Colonic mucosa (tissue), 4 donors: ENCODE results near the gene RALGPS2. TPM values are rescaled to one million over a fixed set of nuclear protein-coding genes. Genes with fewer than 3 reads are reported as not detected.
"Not testable (repeated sequence)": the region's sequence is repeated elsewhere in the genome, so short reads cannot be mapped to it uniquely, and the experiment has no call there.

Experiments
- DNase-seq: peaks from one replicate; pipeline ENCODE4 v3.0.0-alpha.2; 2020
- H3K27ac ChIP-seq: fragments of 200-600 bp; one replicate; pipeline ENCODE4 v1.8.0; 2021
- H3K27me3 ChIP-seq: fragments of 200-600 bp; one replicate; pipeline ENCODE4 v1.8.0; 2021
- H3K36me3 ChIP-seq: fragments of 200-600 bp; one replicate; pipeline ENCODE4 v1.8.0; 2021
- H3K4me1 ChIP-seq: fragments of 200-600 bp; one replicate; pipeline ENCODE4 v1.8.0; 2021; ENCODE audit warnings: mild to moderate bottlenecking
- H3K4me3 ChIP-seq: fragments of 200-600 bp; one replicate; pipeline ENCODE4 v1.8.0; 2021
- H3K9ac ChIP-seq, 2 donors: one replicate each; pipeline ENCODE4 v1.7.0; 2013; ENCODE audit warnings: control low read depth in 2 of 2, low read depth in 2 of 2, low read length in 2 of 2
- H3K9me3 ChIP-seq: fragments of 200-600 bp; one replicate; pipeline ENCODE4 v1.8.0; 2021
- CTCF ChIP-seq: fragments of 200-600 bp; IDR thresholded peaks from one replicate; pipeline ENCODE4 v1.8.0; 2022; ENCODE audit warnings: antibody characterized with exemption, mild to moderate bottlenecking
- intact Hi-C: fragments of 100-400 bp; cut with DNase I; formaldehyde crosslinking; loops from one replicate; pipeline ENCODE4 v1.14.1; 2022
- total RNA-seq, 2 donors: library from RNA; stranded (reverse); fragmentation: NEBNext Ultra II Directional in 1 of 2; extraction: Animal tissue kit (Norgen Biotek cat#: 25700) in 1 of 2; gene quantifications; one replicate each; pipeline ENCODE4 v1.2.1, GENCODE V29; 2021
- donor health status: healthy.
- donor health status: DM: no; HTN: no; CAD: no.
- donor health status: DM: no; HTN: no; CAD: no.

RALGPS2 gene
- total RNA-seq, 2 donors from 2014 or later: 23.5 to 49.1 TPM

GRCh38 chr1:178844436-178844835 lies 119.4 kb downstream of the RALGPS2 start:
- Histone ChIP-seq H3K4me3 (no peak overlapping the region), H3K36me3 (no peaks in the 10 kb centered on the region), H3K9me3 (no peaks in the 10 kb centered on the region), H3K9ac (no peak overlapping the region), H3K27me3 (no peaks in the 10 kb centered on the region), H3K4me1 (no peaks in the 10 kb centered on the region), H3K27ac (no peak overlapping the region)
- DNase-seq: no peak
- no peak for TF ChIP-seq CTCF
- intact Hi-C loops: no loop called here

GRCh38 chr1:178846306-178846705 lies 121.3 kb downstream of the RALGPS2 start:
- intact Hi-C loops: no loop called here
- Histone ChIP-seq H3K27ac (no peak overlapping the region), H3K9ac (no peak overlapping the region), H3K27me3 (no peaks in the 10 kb centered on the region), H3K4me3 (no peak overlapping the region), H3K9me3 (no peaks in the 10 kb centered on the region), H3K4me1 (no peaks in the 10 kb centered on the region), H3K36me3 (no peaks in the 10 kb centered on the region)
- DNase-seq: no peak
- no peak for TF ChIP-seq CTCF

- Histone ChIP-seq H3K4me1 (no peaks in the 10 kb centered on the region), H3K27ac (no peak overlapping the region), H3K27me3 (no peaks in the 10 kb centered on the region), H3K36me3 (no peaks in the 10 kb centered on the region), H3K9ac (no peak overlapping the region), H3K4me3 (no peak overlapping the region), H3K9me3 (no peaks in the 10 kb centered on the region)
- intact Hi-C loops: no loop called here
- no peak for DNase-seq
- TF ChIP-seq CTCF: no peak
Observed at GRCh38 chr1:178847396-178847849, 122.4 kb downstream of the RALGPS2 start.

GRCh38 chr1:178847919-178848318 lies 122.9 kb downstream of the RALGPS2 start:
- not testable (repeated sequence) for DNase-seq, H3K27ac ChIP-seq

GRCh38 chr1:178849918-178850317 lies 124.9 kb downstream of the RALGPS2 start:
- TF ChIP-seq CTCF: no peak
- intact Hi-C loops: no loop called here

More at GRCh38 chr1:178847919-178848318, 122.9 kb downstream of the RALGPS2 start:
- intact Hi-C loops, H3K9me3 ChIP-seq, H3K27me3 ChIP-seq, H3K4me1 ChIP-seq, H3K4me3 ChIP-seq, H3K9ac ChIP-seq, H3K36me3 ChIP-seq: not testable (repeated sequence)

GRCh38 chr1:178857126-178857525 lies 132.1 kb downstream of the RALGPS2 start:
- H3K4me3 ChIP-seq: no peak overlapping the region
- intact Hi-C loops: no loop called here
- no peak overlapping the region for H3K27ac ChIP-seq
- no peaks in the 10 kb centered on the region for H3K9me3 ChIP-seq
- H3K4me1 ChIP-seq: no peaks in the 10 kb centered on the region
- TF ChIP-seq CTCF: no peak
- H3K27me3 ChIP-seq: no peaks in the 10 kb centered on the region
- no peak overlapping the region for H3K9ac ChIP-seq
- DNase-seq: no peak
- no peaks in the 10 kb centered on the region for H3K36me3 ChIP-seq

More at GRCh38 chr1:178849918-178850317, 124.9 kb downstream of the RALGPS2 start:
- Histone ChIP-seq H3K4me1 (no peaks in the 10 kb centered on the region), H3K9ac (no peak overlapping the region), H3K36me3 (no peaks in the 10 kb centered on the region), H3K27ac (no peak overlapping the region), H3K9me3 (no peaks in the 10 kb centered on the region), H3K27me3 (no peaks in the 10 kb centered on the region), H3K4me3 (no peak overlapping the region)
- no peak for DNase-seq
